ENCODE results near the gene STK32B. TPM values are rescaled to one million over a fixed set of nuclear protein-coding genes. Genes with fewer than 3 reads are reported as not detected.

STK32B gene
- total and polyA plus RNA-seq, 12 donors: 0.16 to 6.8 (median 0.52) TPM

GRCh38 chr4:5128569-5128968, 77.3 kb downstream of the STK32B start:
- TF ChIP-seq POLR2A (IDR thresholded peaks at IDR 0.05): no peak
- TF ChIP-seq, protein P1, sequence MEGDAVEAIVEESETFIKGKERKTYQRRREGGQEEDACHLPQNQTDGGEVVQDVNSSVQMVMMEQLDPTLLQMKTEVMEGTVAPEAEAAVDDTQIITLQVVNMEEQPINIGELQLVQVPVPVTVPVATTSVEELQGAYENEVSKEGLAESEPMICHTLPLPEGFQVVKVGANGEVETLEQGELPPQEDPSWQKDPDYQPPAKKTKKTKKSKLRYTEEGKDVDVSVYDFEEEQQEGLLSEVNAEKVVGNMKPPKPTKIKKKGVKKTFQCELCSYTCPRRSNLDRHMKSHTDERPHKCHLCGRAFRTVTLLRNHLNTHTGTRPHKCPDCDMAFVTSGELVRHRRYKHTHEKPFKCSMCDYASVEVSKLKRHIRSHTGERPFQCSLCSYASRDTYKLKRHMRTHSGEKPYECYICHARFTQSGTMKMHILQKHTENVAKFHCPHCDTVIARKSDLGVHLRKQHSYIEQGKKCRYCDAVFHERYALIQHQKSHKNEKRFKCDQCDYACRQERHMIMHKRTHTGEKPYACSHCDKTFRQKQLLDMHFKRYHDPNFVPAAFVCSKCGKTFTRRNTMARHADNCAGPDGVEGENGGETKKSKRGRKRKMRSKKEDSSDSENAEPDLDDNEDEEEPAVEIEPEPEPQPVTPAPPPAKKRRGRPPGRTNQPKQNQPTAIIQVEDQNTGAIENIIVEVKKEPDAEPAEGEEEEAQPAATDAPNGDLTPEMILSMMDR (IDR thresholded peaks at IDR 0.05): no peak
- intact Hi-C loops (cut with DNase I): no loop called here
- DNase-seq: no peak
- no peaks in the 10 kb centered on the region for H3K4me1 ChIP-seq (replicated peaks in 1 of 2)
- no peaks in the 10 kb centered on the region for H3K36me3 ChIP-seq (replicated peaks in 1 of 2)
- H3K9me3 ChIP-seq (replicated peaks in 1 of 3): no peaks in the 10 kb centered on the region
- no peaks in the 10 kb centered on the region for H3K27me3 ChIP-seq
- no peak overlapping the region for H3K27ac ChIP-seq
- WGBS, 4 donors: 33 to 50% (median 40%) methylated on average over 4 to 5 of the region's 5 CpGs
- no peak overlapping the region for H3K4me3 ChIP-seq

- TF ChIP-seq, protein P1 (IDR thresholded peaks at IDR 0.05): no peak
- TF ChIP-seq POLR2A (IDR thresholded peaks at IDR 0.05): no peak
- H3K36me3 ChIP-seq (replicated peaks in 1 of 2): no peaks in the 10 kb centered on the region
- H3K4me3 ChIP-seq: no peak overlapping the region
- no peaks in the 10 kb centered on the region for H3K27me3 ChIP-seq
- no peaks in the 10 kb centered on the region for H3K9me3 ChIP-seq (replicated peaks in 1 of 3)
- intact Hi-C loops (cut with DNase I): no loop called here
- WGBS, 4 donors: 85 to 91% (median 87%) methylated on average over 2 of the region's 2 CpGs
- no peak for DNase-seq
- no peak overlapping the region for H3K27ac ChIP-seq
- H3K4me1 ChIP-seq (replicated peaks in 1 of 2): no peaks in the 10 kb centered on the region
Observed at GRCh38 chr4:5133201-5133600, 81.9 kb downstream of the STK32B start.

DNA sequence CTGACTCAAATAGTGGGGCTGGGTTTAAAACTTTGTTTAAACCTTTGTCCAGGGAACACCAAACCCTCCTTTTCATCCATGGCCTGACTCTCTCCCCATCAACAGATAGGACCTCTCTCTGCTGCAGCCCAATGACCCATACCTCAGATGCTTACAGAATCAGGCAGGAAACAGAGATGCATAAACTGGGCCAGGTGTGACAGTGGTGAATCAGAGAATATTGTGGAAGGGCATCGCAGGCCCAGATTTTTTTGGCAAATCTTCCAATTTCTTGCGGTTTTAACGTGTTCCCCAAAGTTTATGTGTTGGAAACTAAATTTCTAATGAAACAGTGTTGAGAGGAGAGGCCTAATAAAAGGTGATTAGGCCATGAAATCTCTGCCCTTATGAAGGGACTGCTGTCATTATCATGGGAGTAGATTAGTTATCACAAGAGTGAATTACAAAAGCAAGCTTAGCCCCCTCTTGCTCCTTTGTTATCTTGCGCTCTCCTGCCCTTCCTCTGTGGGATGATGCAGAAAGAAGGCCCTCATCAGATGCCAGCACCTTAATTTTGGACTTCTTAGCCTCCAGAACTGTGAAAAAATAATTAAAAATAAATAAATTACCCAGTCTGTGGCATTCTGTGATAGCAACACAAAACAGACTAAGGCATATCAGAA, 82.8 kb downstream of the STK32B start:
- Histone ChIP-seq H3K36me3 (replicated peaks in 1 of 2) (no peaks in the 10 kb centered on the region), H3K27ac (no peak overlapping the region), H3K9me3 (replicated peaks in 1 of 3) (no peaks in the 10 kb centered on the region), H3K27me3 (no peaks in the 10 kb centered on the region), H3K4me3 (no peak overlapping the region), H3K4me1 (replicated peaks in 1 of 2) (no peaks in the 10 kb centered on the region)
- intact Hi-C loops (cut with DNase I): no loop called here
- no peak for DNase-seq
- TF ChIP-seq, protein P1 (IDR thresholded peaks at IDR 0.05): no peak
- TF ChIP-seq POLR2A (IDR thresholded peaks at IDR 0.05): no peak
- WGBS, 4 donors: 81 to 87% (median 82%) methylated on average over 4 of the region's 4 CpGs

DNA sequence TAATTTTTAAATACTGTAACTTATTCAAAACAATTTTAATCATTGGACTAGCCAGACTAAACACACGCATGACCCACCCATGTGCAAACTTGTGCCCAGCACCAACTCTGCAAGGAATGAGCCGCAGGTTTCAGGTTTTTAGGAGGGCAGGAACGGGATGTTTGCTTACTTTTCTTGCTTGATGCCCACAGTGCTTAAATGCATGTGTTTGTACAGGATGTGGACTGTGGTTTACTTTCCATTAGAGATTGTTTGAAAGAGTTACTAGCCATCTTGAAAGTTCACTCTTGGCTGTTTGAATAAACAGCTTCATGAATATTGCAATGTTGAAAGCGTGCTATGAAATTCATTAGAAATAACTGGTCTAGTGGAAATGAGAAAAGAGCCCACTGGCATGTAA, 83.3 kb downstream of the STK32B start:
- Histone ChIP-seq H3K9me3 (replicated peaks in 1 of 3) (no peaks in the 10 kb centered on the region), H3K27ac (no peak overlapping the region), H3K36me3 (replicated peaks in 1 of 2) (no peaks in the 10 kb centered on the region), H3K4me1 (replicated peaks in 1 of 2) (no peaks in the 10 kb centered on the region), H3K27me3 (no peaks in the 10 kb centered on the region), H3K4me3 (no peak overlapping the region)
- WGBS, 4 donors: 77 to 89% (median 85%) methylated on average over 4 of the region's 4 CpGs
- DNase-seq: no peak
- intact Hi-C loops (cut with DNase I): no loop called here
- TF ChIP-seq, protein P1 (IDR thresholded peaks at IDR 0.05): no peak
- no peak for TF ChIP-seq POLR2A (IDR thresholded peaks at IDR 0.05)
